AML-193 (cell line): ENCODE data around the gene B4GALT1.

Source experiments
- DNase-seq, 2 experiments: peaks; one replicate each; lab custom pipeline; 2025; lab: John Stamatoyannopoulos, UW

Gene B4GALT1

DNA sequence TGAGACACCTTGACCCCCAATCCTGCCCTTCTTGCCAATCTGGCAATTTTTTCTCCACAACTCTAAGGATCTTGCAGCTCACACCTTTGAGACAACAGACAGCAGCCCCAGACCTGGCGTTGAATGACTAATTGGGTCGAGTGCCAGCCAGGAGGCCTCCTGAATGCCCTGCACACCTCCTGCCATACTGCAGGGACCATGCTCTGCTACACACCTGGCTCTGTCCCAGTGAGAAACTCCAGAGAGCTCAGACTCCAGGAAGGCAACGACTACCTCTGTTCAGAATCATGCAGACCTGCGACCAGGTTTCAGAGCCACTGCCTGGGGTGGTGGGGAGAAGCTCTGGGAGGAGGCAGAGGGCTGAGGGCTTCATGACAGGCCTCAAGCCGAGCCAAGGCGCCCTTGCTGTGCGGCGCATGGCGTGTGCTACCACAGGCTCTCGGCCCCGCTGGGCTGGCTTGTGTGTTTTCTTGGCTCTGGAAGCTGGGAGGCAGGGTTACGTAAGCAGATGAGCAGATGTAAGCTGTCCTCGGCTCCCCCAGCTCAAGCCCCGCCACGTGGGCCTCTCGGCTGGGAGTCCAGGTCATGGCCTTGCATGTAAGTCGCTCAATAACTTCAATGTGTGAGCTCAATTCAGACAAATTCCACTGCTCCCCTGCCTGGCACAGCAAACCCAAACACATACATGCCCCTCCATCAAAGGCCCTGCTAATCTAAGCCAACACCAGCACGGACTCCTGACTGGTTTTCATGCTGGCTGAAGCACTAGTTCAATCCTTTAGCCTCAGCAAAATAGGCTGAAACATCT, 27.5 kb downstream of the B4GALT1 start:
- no peak for DNase-seq

DNA sequence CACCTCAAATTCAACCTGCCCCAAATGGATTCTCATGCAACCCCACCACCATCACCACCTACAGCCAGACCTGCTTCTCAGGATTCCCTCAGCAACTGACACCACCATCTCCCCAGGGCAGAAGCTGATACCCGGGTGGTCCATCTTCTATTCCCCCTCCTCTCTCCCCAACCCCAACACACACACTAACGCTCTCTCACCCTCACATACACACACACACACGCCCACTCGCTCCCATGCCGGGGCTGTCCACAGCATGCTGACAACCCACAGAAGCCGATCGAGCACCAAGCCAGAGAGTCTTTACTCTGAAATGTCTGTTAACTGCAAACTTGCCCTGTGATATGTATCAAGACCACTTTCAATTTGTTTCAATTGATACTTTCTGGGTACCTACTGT, 28.4 kb downstream of the B4GALT1 start:
- DNase-seq: no peak

DNA sequence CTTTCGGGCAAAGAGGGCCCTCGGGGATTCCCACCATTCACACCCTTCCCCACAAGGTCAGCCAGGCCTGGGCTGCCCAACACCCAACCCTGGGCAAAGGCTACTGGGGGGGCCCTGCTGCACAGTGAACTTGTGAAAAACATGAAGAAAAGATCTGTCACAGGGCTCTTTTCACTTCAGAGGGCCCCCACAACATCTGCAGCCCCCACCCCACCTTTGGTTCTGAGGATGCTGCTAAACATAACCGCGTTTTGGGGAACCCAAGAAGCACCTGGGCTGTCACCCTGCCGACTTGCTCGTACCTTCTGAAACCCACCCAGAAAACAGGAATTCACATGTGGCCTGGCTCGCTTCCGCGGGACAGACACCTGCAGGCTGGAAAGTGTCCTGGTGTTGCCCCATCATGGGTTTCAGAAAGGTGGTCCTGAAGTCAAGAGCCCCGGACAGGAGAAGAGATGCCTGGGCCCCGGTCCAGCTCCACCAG, 29.3 kb downstream of the B4GALT1 start:
- no peak for DNase-seq

DNA sequence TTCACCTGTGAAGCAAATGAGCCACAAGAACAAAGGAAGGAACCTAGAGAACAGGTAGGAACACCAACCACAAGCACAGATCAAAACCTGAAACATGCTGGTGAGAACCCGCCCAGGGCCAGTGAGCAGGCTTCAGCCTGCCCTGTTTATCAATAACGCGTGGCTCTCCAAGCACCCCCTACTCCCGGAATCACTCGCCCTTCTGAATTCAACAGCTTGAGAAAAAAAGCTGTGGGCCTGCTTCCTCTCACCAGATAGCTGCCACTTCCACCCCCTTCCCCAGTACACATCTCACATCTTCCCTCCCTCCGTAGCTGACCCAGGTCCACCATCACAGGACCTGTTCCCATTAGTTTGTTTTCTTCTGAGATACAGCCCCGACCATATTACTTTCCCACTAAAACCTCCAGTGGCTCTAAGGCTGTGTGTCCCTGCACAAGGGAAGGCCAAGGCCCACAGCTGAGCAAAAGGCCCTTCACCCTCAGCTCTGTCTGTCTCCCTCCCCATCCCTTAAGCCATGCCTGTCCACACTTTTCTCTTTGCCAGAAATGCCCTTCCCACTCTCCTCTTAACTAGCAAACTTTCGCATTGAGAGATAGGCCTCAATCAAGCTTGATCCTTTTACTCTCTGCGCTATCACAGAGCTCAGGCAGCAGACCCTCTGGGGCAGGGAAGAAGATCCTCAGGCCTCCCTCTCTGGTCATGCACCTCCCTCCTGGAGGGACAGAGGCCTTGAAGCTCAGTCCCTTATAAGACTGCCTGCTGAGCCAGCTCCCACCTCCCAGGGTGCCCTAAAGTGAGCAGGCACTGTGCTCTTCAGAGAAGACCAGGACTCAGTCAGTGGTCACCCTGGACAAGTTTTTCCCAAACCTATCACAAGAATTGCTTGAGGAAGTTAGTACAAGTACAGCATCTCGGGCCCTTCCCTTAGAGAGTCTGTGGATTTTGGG, 30.1 kb downstream of the B4GALT1 start:
- no peak for DNase-seq

DNA sequence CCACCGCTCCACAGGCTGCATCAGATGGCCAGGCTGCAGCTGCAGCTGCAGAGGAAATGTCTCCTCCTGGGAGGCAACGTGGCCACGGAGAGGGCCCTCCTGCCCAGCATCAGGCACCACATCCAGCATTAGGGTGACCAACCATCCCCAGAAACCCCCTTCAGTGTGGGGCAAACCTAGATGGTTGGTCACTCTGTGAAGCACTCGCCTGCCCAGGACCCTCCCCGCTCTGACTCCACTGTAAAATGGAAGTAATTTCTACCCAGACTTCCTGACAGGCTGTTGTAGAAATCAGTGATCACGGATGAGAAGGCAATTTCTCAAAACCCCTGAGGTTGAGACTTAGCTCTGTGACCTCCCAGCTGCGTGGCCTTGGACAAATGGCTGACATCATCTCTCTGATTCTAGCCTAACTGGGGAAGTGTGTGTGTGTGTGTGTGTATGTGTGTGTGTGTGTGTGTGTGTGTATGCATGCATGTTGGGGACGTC, 31.6 kb downstream of the B4GALT1 start:
- DNase-seq: no peak

DNA sequence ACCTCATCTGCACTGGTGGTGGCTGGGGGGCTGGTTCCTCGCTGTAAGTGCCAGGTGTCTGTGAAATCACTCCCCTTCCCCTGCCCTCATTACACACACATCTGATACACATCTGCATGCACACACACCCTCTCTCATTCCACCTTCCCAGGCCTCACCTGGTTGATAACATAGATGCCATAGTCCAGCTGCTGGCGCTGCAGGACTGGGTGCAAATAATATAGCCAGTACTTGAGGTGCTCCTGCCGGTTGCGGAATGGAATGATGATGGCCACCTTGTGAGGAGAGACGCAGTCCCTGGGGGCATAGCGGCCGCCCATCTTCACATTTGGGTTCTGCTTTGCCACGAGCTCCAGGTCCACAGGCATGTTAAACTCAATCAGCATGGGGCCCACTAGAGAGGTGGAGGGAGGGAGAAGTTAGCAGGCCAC, 32.1 kb downstream of the B4GALT1 start:
- no peak for DNase-seq

DNA sequence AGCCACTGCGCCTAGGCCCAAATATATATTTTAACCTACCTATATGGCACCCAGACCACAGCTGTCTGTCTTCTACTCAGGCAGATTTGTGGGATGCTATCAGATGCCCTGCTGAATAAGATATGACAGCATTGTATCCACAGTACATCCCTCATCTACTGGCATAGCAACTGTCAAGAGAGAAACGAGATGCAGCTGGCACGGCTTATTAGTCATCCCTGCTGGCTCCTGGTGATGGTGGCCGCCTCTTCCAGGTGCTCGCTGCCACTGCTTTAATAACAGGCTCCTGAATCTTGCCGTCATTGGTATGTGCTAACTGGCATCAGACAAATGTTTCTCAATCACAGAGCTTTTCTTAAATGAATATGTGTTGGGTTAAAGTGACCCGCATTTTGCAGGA, 34.0 kb downstream of the B4GALT1 start:
- no peak for DNase-seq

DNA sequence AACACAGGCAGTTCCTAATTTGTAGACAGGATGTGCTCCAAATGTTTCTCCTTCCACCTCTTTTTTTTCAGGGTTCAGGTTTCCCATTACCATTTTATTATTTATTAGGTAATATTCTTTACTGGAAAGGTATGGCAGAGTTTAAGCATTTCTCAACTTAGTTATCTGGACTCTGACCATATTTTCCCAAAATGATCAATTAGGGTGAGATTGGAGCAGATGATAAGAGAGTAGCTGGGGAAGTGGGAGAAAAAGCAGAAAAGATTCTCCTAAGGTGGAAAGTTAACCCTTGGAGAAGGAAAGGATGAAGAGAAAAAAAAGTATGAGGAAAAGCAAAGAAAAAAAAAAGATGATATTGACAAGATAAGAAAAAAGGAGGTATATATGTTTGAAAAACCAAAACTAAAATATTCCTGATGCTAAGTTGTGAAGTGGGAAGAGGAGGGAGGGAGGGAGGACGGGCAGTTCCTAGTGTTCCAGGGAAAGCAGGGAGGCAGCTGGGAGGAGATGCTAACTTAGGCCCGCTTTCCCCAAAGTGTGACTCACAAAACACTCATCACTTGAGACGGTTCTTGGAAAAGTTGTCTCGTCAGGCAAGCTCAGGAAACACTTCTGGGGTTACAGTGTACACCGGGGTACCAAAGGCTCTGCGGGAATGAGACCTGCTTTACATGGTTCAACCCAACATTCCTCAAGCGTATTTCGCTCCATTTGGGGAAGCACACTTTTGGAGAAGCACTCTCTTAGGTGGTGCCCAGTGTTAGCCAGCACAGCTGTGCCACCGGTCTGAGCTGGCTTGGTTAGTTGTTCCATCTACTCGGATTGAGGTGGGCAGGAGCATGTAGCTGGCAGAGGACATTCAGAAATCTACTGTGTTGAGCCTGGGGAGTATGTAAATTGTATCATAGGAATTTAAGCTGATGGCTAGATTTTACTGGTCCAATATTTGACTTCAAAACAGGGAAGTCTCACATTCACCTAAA, 35.1 kb downstream of the B4GALT1 start:
- no peak for DNase-seq

DNA sequence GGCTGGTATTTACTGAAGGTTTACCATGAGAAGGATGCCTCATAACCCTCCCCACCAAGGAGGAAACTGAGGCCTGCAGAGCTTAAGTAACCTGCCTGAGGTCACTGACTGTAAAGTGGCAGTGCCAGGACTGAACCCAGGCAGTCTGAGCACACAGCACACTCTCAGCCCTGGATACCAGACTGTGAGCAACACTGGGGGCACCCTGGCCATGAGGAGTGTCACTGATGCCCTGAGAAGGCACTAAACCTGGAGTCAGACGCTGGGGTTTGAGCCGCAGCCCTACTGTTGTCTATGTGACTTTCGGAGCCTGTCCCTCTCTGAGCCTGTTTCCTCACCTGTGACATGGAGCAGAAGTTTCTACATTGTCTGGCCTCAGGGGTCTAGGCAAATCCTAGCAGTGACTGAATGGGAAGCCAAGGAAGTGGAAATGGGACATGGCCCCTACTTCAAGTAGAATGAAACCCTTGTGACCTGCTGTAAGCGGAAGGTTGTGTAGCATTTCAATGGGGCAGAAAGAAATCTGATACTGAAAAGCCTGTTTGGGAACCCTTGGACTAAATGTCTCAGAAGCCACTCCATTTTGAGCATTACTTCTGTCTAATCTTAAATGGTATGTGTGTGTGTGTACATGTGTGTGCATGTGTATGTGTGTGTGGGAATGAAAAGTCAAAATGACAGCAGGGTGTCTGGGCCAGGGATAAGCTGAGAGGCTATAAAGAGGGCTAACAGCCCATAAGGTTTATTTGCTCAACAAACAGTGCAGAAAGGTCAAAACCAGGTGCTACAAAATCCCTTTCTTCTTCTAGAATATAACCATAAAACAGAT, 36.0 kb downstream of the B4GALT1 start:
- no peak for DNase-seq

DNA sequence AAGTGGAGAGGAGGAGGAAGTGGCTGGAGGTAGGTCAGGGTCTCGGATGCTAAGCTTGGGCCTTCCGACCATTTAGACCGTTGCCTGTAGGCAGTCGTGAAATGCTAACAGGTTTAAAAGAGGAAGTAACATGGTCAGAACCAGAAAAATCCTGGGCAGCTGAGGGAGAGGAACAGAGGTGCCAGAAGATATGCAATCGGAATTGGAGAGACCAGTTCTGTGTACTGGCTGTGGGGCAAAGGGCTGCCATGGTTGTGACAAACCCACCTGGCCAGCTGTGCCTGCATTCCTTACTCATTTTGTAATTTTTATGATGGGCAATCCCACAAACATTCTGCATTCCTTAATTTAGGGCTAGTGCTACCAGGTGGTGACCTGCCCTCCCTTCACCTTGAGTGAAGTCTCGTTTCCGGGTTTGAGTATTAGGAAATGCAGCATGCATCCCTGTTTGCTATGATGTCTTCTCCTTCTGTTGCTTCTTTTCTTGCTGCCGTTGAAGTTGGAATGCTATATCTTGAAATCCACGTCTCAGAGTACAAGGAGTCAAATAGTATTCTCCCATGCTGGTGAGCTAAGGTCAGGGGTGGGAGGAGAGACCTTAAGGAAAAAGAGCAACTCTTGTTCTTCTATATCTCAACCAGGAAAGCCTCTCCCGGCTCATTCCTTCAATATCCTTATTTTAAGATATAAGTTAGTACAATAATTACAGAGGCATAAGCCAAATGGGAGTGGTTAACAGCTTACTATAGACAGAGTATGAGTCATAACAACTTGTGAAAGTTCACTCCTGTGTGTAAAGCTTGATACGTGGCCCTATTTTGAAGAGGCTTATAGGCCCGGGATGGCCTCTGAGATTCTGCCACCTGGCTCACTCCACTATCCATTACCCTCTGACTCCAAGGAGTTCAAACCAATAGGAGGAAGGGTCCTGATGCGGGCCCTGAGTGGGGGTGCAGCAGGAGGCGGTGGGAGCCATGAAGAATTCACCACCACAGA, 37.0 kb downstream of the B4GALT1 start:
- DNase-seq: no peak

DNA sequence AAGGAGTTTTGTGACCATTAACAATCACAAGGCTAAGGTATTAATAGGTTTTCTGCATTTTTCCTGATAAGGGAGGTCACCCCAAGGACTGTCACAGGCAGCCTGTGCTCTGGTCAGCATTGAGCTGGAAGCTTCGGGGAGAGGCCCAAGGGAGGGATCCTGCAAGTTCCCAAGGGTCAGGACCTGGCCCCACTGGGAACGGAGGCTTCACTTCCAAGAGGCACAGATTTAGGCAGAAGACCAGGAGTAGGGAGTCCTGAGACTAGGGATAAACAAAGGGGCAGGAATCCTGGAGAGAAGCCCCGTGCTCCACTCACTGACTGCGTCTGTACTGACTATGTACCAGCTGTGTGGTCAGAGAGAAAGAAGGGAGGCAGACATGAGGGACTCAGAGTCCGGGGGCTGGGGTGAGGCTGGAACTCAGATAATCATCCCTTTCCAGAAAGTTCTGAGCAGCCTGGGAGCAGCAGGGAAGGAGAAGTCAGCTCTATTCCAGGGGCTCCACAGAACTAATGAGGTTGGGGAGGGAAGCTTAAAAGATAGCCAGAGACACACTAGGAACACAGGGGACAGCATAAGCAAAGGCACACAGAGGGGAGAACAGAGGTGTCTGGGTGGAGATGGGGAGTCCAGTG, 37.8 kb downstream of the B4GALT1 start:
- DNase-seq: no peak

DNA sequence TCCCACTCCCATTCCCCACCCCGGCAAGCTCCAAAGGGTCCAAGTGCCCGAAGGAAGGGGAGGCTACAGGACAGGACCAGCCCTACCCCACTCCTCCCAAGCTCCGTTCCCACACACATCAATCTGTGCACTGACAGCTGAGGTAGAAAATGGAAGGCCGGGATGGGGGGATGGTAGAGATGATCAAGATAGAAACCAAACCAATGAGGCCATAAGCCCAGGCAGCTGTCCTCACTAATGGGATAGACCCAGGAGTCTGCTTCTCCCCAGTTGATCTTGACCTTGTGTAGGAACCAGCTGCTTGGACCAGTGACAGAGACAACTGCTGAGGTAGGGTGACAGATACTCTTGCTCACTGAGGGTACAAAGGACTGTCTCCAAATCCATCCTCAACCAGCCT, 38.6 kb downstream of the B4GALT1 start:
- DNase-seq: no peak

DNA sequence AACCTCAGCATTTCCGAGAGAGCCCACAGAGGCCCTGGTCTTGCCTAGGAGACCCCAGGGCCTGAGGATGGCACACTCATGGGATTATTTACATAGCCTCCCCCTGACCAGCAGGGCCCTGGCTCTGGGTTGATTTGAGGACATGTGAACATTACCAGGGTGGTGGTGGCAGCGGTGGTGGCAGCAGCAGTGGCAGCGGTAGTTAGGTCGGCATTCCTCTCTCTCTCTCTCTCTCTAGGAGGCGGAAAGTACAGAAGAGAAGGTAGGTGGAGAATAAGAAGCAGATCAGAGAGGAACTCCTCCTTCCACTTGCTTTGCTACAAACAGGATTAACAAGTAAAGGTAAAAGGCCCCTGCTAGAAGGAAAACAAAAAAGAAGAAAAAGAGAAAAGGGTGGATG, 39.3 kb downstream of the B4GALT1 start:
- DNase-seq: no peak

DNA sequence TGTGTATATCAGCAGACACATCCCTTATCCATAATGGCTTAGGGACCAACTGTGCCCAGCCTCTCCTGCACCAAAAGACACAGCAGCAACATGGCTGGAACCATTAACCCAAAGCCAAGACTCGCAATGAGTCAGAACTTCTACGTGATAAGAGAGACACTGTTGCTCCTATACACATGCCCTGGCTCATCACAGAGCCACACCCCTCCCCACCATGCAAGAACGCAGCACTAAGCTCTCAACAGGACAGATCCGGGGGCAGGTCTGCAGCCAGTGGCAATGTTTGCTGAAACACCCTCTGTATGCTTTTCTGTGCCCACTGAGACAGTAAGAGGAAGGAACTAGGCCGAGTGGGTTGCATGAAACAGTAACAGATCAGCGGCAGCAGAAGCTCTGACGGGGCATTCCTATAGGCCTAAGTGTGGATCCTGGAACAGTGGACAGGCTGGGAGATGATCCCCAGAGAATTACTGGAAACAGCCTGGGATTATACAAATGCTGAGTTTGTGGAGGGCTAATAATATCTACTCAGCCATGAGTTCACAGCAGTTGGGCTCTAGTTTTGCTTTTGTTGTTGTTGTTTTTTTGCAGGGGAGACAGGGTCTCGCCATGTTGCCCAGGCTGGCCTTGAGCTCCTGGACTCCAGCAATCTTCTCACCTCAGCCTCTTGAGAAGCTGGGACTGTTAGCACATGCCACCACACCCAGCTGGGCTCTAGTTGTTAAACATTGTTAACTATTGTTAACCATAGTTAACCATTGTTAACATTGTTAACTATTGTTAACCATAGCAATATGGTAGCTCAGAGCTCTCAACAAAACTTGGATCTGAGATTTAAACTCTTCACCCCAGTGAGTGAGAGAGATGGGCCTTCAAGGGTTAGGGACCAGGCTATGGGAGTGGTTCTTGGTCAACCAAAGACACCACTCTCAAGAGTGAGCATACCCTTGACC, 41.0 kb downstream of the B4GALT1 start:
- no peak for DNase-seq

DNA sequence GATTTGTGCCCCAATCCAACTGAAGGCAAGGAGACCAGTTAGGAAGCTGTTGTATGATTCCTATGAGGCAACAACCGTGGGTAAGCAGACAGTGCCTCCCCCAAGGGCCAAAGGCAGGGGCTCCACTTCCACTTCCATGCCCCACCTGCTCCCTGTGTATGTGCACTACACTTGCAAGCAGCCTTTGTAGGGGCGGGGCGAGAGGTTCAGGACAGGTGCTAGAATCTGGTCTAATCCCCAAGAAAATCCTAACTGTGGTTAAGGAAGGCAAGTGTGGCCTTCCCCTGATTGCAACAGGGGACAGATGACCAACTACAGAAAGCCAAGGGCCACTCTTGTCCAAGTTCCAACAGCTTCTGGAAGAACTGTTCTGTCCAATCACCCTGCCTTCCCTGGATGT, 41.7 kb downstream of the B4GALT1 start:
- no peak for DNase-seq

DNA sequence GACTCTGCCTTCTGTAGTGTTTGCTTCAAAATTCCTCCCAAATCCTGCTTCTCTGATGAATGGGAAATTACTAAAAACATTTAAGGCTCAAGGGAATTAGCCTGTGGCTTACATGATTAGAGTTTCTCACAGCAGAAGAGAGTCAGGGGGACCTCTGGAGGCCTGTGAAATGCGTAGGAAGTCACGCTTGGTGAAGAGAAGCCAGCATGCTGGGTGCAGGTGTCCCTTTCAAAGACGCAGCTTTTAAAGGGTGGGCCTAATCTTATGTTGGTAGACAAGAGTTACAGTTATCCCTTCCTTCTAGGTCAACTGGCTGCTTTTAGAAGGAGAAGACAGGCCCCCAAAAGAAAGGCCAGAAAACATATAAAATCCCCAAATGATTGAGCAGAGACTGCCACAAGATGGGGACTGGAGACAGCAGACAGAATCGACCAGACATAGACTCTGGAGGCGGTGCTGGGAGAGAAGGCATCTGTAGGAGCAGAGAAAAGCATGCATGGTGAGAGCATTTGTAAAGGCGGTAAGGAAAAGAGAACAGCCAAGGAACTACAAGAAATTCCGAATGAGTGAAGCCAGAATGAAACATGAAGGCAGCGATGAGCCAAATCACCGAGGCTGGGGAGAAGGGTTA, 42.3 kb downstream of the B4GALT1 start:
- no peak for DNase-seq

DNA sequence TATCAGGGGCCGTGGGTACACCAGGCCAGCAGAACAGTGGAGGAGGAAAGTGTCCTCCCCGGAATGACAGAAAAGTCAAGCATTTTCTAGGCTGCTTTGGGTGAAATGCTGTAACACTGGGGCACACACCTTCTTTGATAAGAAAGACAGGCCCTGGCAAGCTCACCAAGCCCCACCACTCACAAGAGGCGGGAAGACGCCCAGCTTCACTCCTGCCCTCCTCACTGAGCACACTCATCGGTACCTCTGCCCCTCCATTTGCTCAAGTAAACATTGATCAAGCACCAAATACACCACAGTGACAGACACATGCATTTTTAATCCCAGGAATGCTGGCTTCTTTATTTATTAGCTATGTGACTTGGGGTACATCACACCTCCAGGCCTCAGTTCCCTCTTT, 43.1 kb downstream of the B4GALT1 start:
- DNase-seq: no peak
